Measurements from ENCODE around the gene FAM180B.

- TF ChIP-seq POLR2AphosphoS5 (IDR thresholded peaks at IDR 0.05) (no peak), EP300 (IDR thresholded peaks at IDR 0.05) (no peak)
These were observed 20.9 kb upstream of the FAM180B start, which contains the start of gene PTPMT1 for GRCh38 chr11:47565340-47566148.
